Liver (tissue), 9 donors: ENCODE results near the gene RADIL. TPM values are rescaled to one million over a fixed set of nuclear protein-coding genes. Genes with fewer than 3 reads are reported as not detected.

Experiments used
- DNase-seq: peaks from one replicate; pipeline ENCODE4 v3.0.0-alpha.2; 2017; ENCODE audit warnings: low spot score
- H3K27ac ChIP-seq, 2 donors: one replicate each; pipeline ENCODE4 v1.7.0; 2013; ENCODE audit warnings: inconsistent platforms in 2 of 2, low read length in 2 of 2, control low read depth in 1 of 2, low read depth in 1 of 2, mild to moderate bottlenecking in 1 of 2
- H3K27me3 ChIP-seq, 4 donors: one replicate each; pipeline versions ENCODE4 v1.6.1 to v1.7.0; 2013; ENCODE audit warnings: low read length in 3 of 4, inconsistent platforms in 1 of 4, mild to moderate bottlenecking in 1 of 4, moderate library complexity in 1 of 4; ENCODE audit not compliant: control insufficient read depth in 4 of 4, insufficient read depth in 4 of 4
- H3K36me3 ChIP-seq, 4 donors: one replicate each; pipeline versions ENCODE4 v1.6.1 to v1.7.0; 2013; ENCODE audit warnings: low read length in 3 of 4, mild to moderate bottlenecking in 3 of 4, low read depth in 1 of 4, moderate library complexity in 1 of 4; ENCODE audit not compliant: control insufficient read depth in 4 of 4, insufficient read depth in 3 of 4
- H3K4me1 ChIP-seq, 4 donors: one replicate each; pipeline versions ENCODE4 v1.6.1 to v1.7.0; 2013; ENCODE audit warnings: low read length in 3 of 4, mild to moderate bottlenecking in 3 of 4, moderate library complexity in 1 of 4; ENCODE audit not compliant: control insufficient read depth in 4 of 4, insufficient read depth in 4 of 4
- H3K4me3 ChIP-seq, 3 donors: one replicate each; pipeline versions ENCODE4 v1.6.1 to v1.7.0; 2013; ENCODE audit warnings: low read length in 3 of 3, control low read depth in 1 of 3, low read depth in 1 of 3, mild to moderate bottlenecking in 1 of 3
- H3K9ac ChIP-seq, 2 donors: one replicate each; pipeline ENCODE4 v1.7.0; 2013; ENCODE audit warnings: low read length in 2 of 2, mild to moderate bottlenecking in 2 of 2, moderate library complexity in 2 of 2, control low read depth in 1 of 2, low read depth in 1 of 2
- H3K9me3 ChIP-seq, 4 donors: one replicate each; pipeline versions ENCODE4 v1.6.1 to v1.7.0; 2013; ENCODE audit warnings: low read length in 3 of 4; ENCODE audit not compliant: control insufficient read depth in 4 of 4
- GABPA ChIP-seq, 2 donors: IDR thresholded peaks in 1 of 2; conservative IDR thresholded peaks in 1 of 2; 2 replicates each; pipeline ENCODE4 v1.6.1; 2016; ENCODE audit warnings: antibody characterized with exemption in 2 of 2, mild to moderate bottlenecking in 1 of 2, moderate library complexity in 1 of 2
- HNF4G ChIP-seq: IDR thresholded peaks from 2 replicates; pipeline ENCODE4 v1.6.1; 2016; ENCODE audit warnings: antibody characterized with exemption
- MAX ChIP-seq: IDR thresholded peaks from 2 replicates; pipeline ENCODE4 v1.6.1; 2016; ENCODE audit warnings: antibody characterized with exemption
- RAD21 ChIP-seq, 2 donors: IDR thresholded peaks; 2 replicates each; pipeline ENCODE4 v1.6.1; 2016; ENCODE audit warnings: antibody characterized with exemption in 2 of 2, mild to moderate bottlenecking in 2 of 2
- REST ChIP-seq: IDR thresholded peaks from 2 replicates; pipeline ENCODE4 v1.6.1; 2016; ENCODE audit warnings: antibody characterized with exemption, mild to moderate bottlenecking
- RXRA ChIP-seq, 2 donors: IDR thresholded peaks; 2 replicates each; pipeline ENCODE4 v1.6.1; 2017 to 2018; ENCODE audit warnings: antibody characterized with exemption in 2 of 2, mild to moderate bottlenecking in 1 of 2
- SP1 ChIP-seq: IDR thresholded peaks from 2 replicates; pipeline ENCODE4 v1.6.1; 2018; ENCODE audit warnings: antibody characterized with exemption, mild to moderate bottlenecking
- ZBTB33 ChIP-seq: IDR thresholded peaks from 2 replicates; pipeline ENCODE4 v1.6.1; 2016; ENCODE audit warnings: antibody characterized with exemption
- WGBS: extraction: QIAGEN DNeasy Blood & Tissue Kit; methylation state at CpG from one replicate; pipeline ENCODE4 v1.1.7; 2013; 5-methylcytosine and 5-hydroxymethylcytosine counted together
- polyA plus RNA-seq, 2 donors: library from polyadenylated mRNA; stranded (reverse) in 1 of 2; unstranded in 1 of 2; fragments of 200-250 nt in 1 of 2; fragments of >200 nt in 1 of 2; fragmentation: Nextera tagmentation in 1 of 2; extraction: Ambion mirVana in 1 of 2; gene quantifications; one replicate each; pipeline versions ENCODE4 v1.2.1 to v1.2.3, GENCODE V29; 2013 to 2015
- total RNA-seq, 2 donors: library from RNA; depleted of rRNA; stranded (reverse); fragments of >200 nt; gene quantifications; one replicate each; pipeline ENCODE4 v1.2.3, GENCODE V29; 2014
- donor health status: healthy.
- donor health status: healthy.
- donor health status: healthy.
- donor health status: healthy.
- donor health status: healthy.

The RADIL gene
- total and polyA plus RNA-seq, 4 donors, result 0.14 to 0.25 (median 0.21) TPM; not detected in 1

- TF ChIP-seq REST (no peak), ZBTB33 (no peak), RXRA (IDR thresholded peaks at IDR 0.05) (no peak), RAD21 (IDR thresholded peaks at IDR 0.05) (no peak), HNF4G (no peak)
Observed at GRCh38 chr7:4916113-4916512, 32.6 kb upstream of the RADIL start (continued).

GRCh38 chr7:4911111-4911828, 27.8 kb upstream of the RADIL start:
- 88% methylated on average over 20 of the region's 20 CpGs for WGBS
- Histone ChIP-seq H3K9ac (no peak overlapping the region), H3K27me3 (no peaks in the 10 kb centered on the region), H3K4me1 (no peaks in the 10 kb centered on the region), H3K4me3 (no peak overlapping the region), H3K27ac (no peak overlapping the region), H3K36me3 (no peaks in the 10 kb centered on the region), H3K9me3 (peaks cover 0 to 2% (median 0%) of the 10 kb centered on the region in 4 donors)
- no peak for DNase-seq
- TF ChIP-seq SP1 (no peak), MAX (no peak)

- no peak overlapping the region for H3K27ac ChIP-seq
- TF ChIP-seq MAX (no peak), GABPA (IDR thresholded peaks at IDR 0.05 in 1 of 2, conservative IDR thresholded peaks at IDR 0.05 in 1 of 2) (no peak), SP1 (no peak)
- H3K9ac ChIP-seq, result no peak overlapping the region
- no peaks in the 10 kb centered on the region for H3K4me1 ChIP-seq
- H3K27me3 ChIP-seq, result peaks cover 0 to 4% (median 0%) of the 10 kb centered on the region in 4 donors
- H3K9me3 ChIP-seq, result peaks cover 0 to 3% (median 1%) of the 10 kb centered on the region in 4 donors
- no peak for DNase-seq
- H3K36me3 ChIP-seq, result no peaks in the 10 kb centered on the region
- WGBS, result 60% methylated on average over 1 of the region's 1 CpG
- H3K4me3 ChIP-seq, result no peak overlapping the region
Observed at GRCh38 chr7:4906682-4907081, 23.2 kb upstream of the RADIL start.
